Body of pancreas (tissue), 4 donors: ENCODE results near the gene AKAP13.

ENCODE experiments used
- CTCF ChIP-seq, 7 experiments: fragments of 450-650 bp in 4 of 7; fragments of 200-600 bp in 3 of 7; sonication (generic) in 3 of 7; IDR thresholded peaks; one replicate each; pipeline ENCODE4 v1.5.1; 2016 to 2019; ENCODE audit warnings: antibody characterized with exemption in 7 of 7
- POLR2A ChIP-seq, 3 donors: fragments of 450-650 bp; IDR thresholded peaks; one replicate each; pipeline ENCODE4 v1.6.1; 2016; ENCODE audit warnings: antibody characterized with exemption in 3 of 3, mild to moderate bottlenecking in 2 of 3

- TF ChIP-seq CTCF (IDR thresholded peaks at IDR 0.05): no peak
- no peak for TF ChIP-seq POLR2A (IDR thresholded peaks at IDR 0.05)
These were observed 174.6 kb downstream of the AKAP13 start for GRCh38 chr15:85554852-85555521.
